ENCODE measurements around the gene OXA1L. TPM values are rescaled to one million over a fixed set of nuclear protein-coding genes. Genes with fewer than 3 reads are reported as not detected.

Gene OXA1L
- total RNA-seq, 1 experiment from 2014 or later, result 103 TPM

GRCh38 chr14:22812744-22813143 lies 46.3 kb downstream of the OXA1L start:
- Histone ChIP-seq H3K27ac (ENCODE audit: low read depth, low read length, poor library complexity, severe bottlenecking) (no peak overlapping the region), H3K9me3 (ENCODE audit: low read depth, low read length, poor library complexity, severe bottlenecking) (no peaks in the 10 kb centered on the region), H3K4me3 (ENCODE audit: low read depth, low read length, poor library complexity, severe bottlenecking) (no peak overlapping the region), H3K4me1 (ENCODE audit: insufficient read depth, low read length, poor library complexity, severe bottlenecking) (peaks cover under 1% of the 10 kb centered on the region), H3K27me3 (replicated peaks; ENCODE audit: insufficient read depth, low read depth, low read length, poor library complexity) (no peaks in the 10 kb centered on the region), H3K36me3 (ENCODE audit: insufficient read depth, low read length, poor library complexity, severe bottlenecking) (no peaks in the 10 kb centered on the region)
- TF ChIP-seq CTCF (conservative IDR thresholded peaks at IDR 0.05; ENCODE audit: low read depth, low read length) (no peak), EZH2 (IDR thresholded peaks at IDR 0.05; ENCODE audit: borderline replicate concordance, low read depth, low read length, poor library complexity, severe bottlenecking) (no peak)
- no peak for DNase-seq (ENCODE audit: low spot score)
- no TSS peak for BruUV-seq (replicated peaks)
- ChIA-PET POLR2A (ENCODE audit: low non-redundant PET) (no interaction called here), CTCF (no interaction called here)
- intact Hi-C loops (cut with micrococcal nuclease; ENCODE audit: unreplicated experiment), result no loop called here

GRCh38 chr14:22813145-22813544 lies 46.7 kb downstream of the OXA1L start:
- Histone ChIP-seq H3K9me3 (ENCODE audit: low read depth, low read length, poor library complexity, severe bottlenecking) (no peaks in the 10 kb centered on the region), H3K4me1 (ENCODE audit: insufficient read depth, low read length, poor library complexity, severe bottlenecking) (peaks cover 4% of the 10 kb centered on the region), H3K27me3 (replicated peaks; ENCODE audit: insufficient read depth, low read depth, low read length, poor library complexity) (no peaks in the 10 kb centered on the region), H3K27ac (ENCODE audit: low read depth, low read length, poor library complexity, severe bottlenecking) (no peak overlapping the region), H3K36me3 (ENCODE audit: insufficient read depth, low read length, poor library complexity, severe bottlenecking) (no peaks in the 10 kb centered on the region), H3K4me3 (ENCODE audit: low read depth, low read length, poor library complexity, severe bottlenecking) (no peak overlapping the region)
- TF ChIP-seq EZH2 (IDR thresholded peaks at IDR 0.05; ENCODE audit: borderline replicate concordance, low read depth, low read length, poor library complexity, severe bottlenecking) (no peak), CTCF (conservative IDR thresholded peaks at IDR 0.05; ENCODE audit: low read depth, low read length) (no peak)
- BruUV-seq (replicated peaks), result no TSS peak
- intact Hi-C loops (cut with micrococcal nuclease; ENCODE audit: unreplicated experiment), result no loop called here
- ChIA-PET CTCF (no interaction called here), POLR2A (ENCODE audit: low non-redundant PET) (no interaction called here)
- no peak for DNase-seq (ENCODE audit: low spot score)

GRCh38 chr14:22814373-22814772 lies 47.9 kb downstream of the OXA1L start:
- Histone ChIP-seq H3K27me3 (replicated peaks; ENCODE audit: insufficient read depth, low read depth, low read length, poor library complexity) (no peaks in the 10 kb centered on the region), H3K27ac (ENCODE audit: low read depth, low read length, poor library complexity, severe bottlenecking) (no peak overlapping the region), H3K4me3 (ENCODE audit: low read depth, low read length, poor library complexity, severe bottlenecking) (no peak overlapping the region), H3K9me3 (ENCODE audit: low read depth, low read length, poor library complexity, severe bottlenecking) (no peaks in the 10 kb centered on the region), H3K36me3 (ENCODE audit: insufficient read depth, low read length, poor library complexity, severe bottlenecking) (no peaks in the 10 kb centered on the region), H3K4me1 (ENCODE audit: insufficient read depth, low read length, poor library complexity, severe bottlenecking) (peaks cover 4% of the 10 kb centered on the region)
- intact Hi-C loops (cut with micrococcal nuclease; ENCODE audit: unreplicated experiment), result no loop called here
- BruUV-seq (replicated peaks), result no TSS peak
- ChIA-PET POLR2A (ENCODE audit: low non-redundant PET) (no interaction called here), CTCF (no interaction called here)
- TF ChIP-seq CTCF (conservative IDR thresholded peaks at IDR 0.05; ENCODE audit: low read depth, low read length) (no peak), EZH2 (IDR thresholded peaks at IDR 0.05; ENCODE audit: borderline replicate concordance, low read depth, low read length, poor library complexity, severe bottlenecking) (no peak)
- no peak for DNase-seq (ENCODE audit: low spot score)
